Hepatocyte (in vitro differentiated cells): ENCODE measurements around the gene CLTA. TPM values are rescaled to one million over a fixed set of nuclear protein-coding genes. Genes with fewer than 3 reads are reported as not detected.
"Not testable (repeated sequence)": the region's sequence is repeated elsewhere in the genome, so short reads cannot be mapped to it uniquely, and the experiment has no call there.

Experiments
- DNase-seq: peaks from one replicate; pipeline ENCODE4 v3.0.0-alpha.2; 2016; ENCODE audit warnings: low spot score
- H2AFZ ChIP-seq: fragments of 200-600 bp; sonication (generic); 2 replicates; pipeline ENCODE4 v1.6.0; 2016; ENCODE audit warnings: antibody characterized with exemption, mild to moderate bottlenecking
- H3K27ac ChIP-seq: fragments of 200-600 bp; sonication (generic); 2 replicates; pipeline ENCODE4 v1.5.1; 2016; ENCODE audit warnings: mild to moderate bottlenecking
- H3K27me3 ChIP-seq: fragments of 200-600 bp; sonication (generic); 2 replicates; pipeline ENCODE4 v1.6.1; 2016
- H3K36me3 ChIP-seq: fragments of 200-600 bp; sonication (generic); replicated peaks from 2 replicates; pipeline ENCODE4 v1.5.1; 2016; ENCODE audit warnings: low read depth; ENCODE audit not compliant: insufficient read depth
- H3K4me1 ChIP-seq: fragments of 200-600 bp; sonication (generic); 2 replicates; pipeline ENCODE4 v1.5.1; 2016; ENCODE audit warnings: mild to moderate bottlenecking, moderate library complexity; ENCODE audit not compliant: insufficient read depth
- H3K4me2 ChIP-seq: fragments of 200-600 bp; sonication (generic); 2 replicates; pipeline ENCODE4 v1.6.0; 2016
- H3K4me3 ChIP-seq: fragments of 200-600 bp; sonication (generic); 2 replicates; pipeline ENCODE4 v1.5.1; 2016; ENCODE audit warnings: mild to moderate bottlenecking
- H3K79me2 ChIP-seq: fragments of 200-600 bp; sonication (generic); 2 replicates; pipeline ENCODE4 v1.6.0; 2017; ENCODE audit warnings: mild to moderate bottlenecking
- H3K9me2 ChIP-seq: fragments of 200-600 bp; sonication (generic); replicated peaks from 2 replicates; pipeline ENCODE4 v1.6.0; 2017; ENCODE audit warnings: mild to moderate bottlenecking; ENCODE audit not compliant: insufficient read depth
- H3K9me3 ChIP-seq: fragments of 200-600 bp; sonication (generic); 2 replicates; pipeline ENCODE4 v1.5.1; 2016; ENCODE audit warnings: low read depth, mild to moderate bottlenecking
- H4K20me1 ChIP-seq: fragments of 200-600 bp; sonication (generic); 2 replicates; pipeline ENCODE4 v1.6.0; 2016; ENCODE audit warnings: mild to moderate bottlenecking; ENCODE audit not compliant: insufficient read depth, poor library complexity, severe bottlenecking
- CTCF ChIP-seq: fragments of 200-600 bp; sonication (generic); IDR thresholded peaks from 2 replicates; pipeline ENCODE4 v1.5.1; 2016; ENCODE audit warnings: antibody characterized with exemption, mild to moderate bottlenecking; ENCODE audit not compliant: poor library complexity
- EZH2 ChIP-seq: fragments of 200-600 bp; sonication (generic); IDR thresholded peaks from 2 replicates; pipeline ENCODE4 v1.6.1; 2016; ENCODE audit warnings: antibody characterized with exemption, mild to moderate bottlenecking, borderline replicate concordance
- EZH2phosphoT487 ChIP-seq: fragments of 200-600 bp; sonication (generic); IDR thresholded peaks from one replicate; pipeline ENCODE4 v1.6.1; 2018; ENCODE audit warnings: antibody characterized with exemption, mild to moderate bottlenecking, low read depth, moderate library complexity; ENCODE audit not compliant: unreplicated experiment, severe bottlenecking
- WGBS: methylation state at CpG from one replicate; pipeline ENCODE4 v1.1.6; 2016; ENCODE audit warnings: low lambda C conversion rate; ENCODE audit errors: missing lambda C conversion rate; 5-methylcytosine and 5-hydroxymethylcytosine counted together
- polyA plus RNA-seq: library from polyadenylated mRNA; unstranded; fragments of >200 nt; fragmentation: Nextera tagmentation; extraction: Ambion mirVana; gene quantifications from 2 replicates; pipeline ENCODE4 v1.2.1, GENCODE V29; 2016
- total RNA-seq: library from RNA; depleted of rRNA; stranded (reverse); fragments of >200 nt; gene quantifications from 2 replicates; pipeline ENCODE4 v1.2.3, GENCODE V29; 2014

The CLTA gene
- total and polyA plus RNA-seq, 2 experiments from 2014 or later, result 283 to 317 TPM

- 90% methylated on average over 6 of the region's 6 CpGs for WGBS
- no peak overlapping the region for H3K4me3 ChIP-seq
- H3K79me2 ChIP-seq, result no peaks in the 10 kb centered on the region
- no peaks in the 10 kb centered on the region for H4K20me1 ChIP-seq
- H2AFZ ChIP-seq, result no peak overlapping the region
- H3K27me3 ChIP-seq, result no peaks in the 10 kb centered on the region
- no peak overlapping the region for H3K27ac ChIP-seq
- TF ChIP-seq CTCF (no peak), EZH2phosphoT487 (no peak)
- no peaks in the 10 kb centered on the region for H3K9me2 ChIP-seq
- H3K36me3 ChIP-seq, result no peaks in the 10 kb centered on the region
- no peak for DNase-seq
- H3K4me1 ChIP-seq, result no peaks in the 10 kb centered on the region
- H3K4me2 ChIP-seq, result no peak overlapping the region
- no peaks in the 10 kb centered on the region for H3K9me3 ChIP-seq
Measured at GRCh38 chr9:36156116-36156515, 34.6 kb upstream of the CLTA start.

- no peak overlapping the region for H3K27ac ChIP-seq
- no peak overlapping the region for H3K4me3 ChIP-seq
- H3K27me3 ChIP-seq, result no peaks in the 10 kb centered on the region
- no peaks in the 10 kb centered on the region for H3K79me2 ChIP-seq
- H3K4me2 ChIP-seq, result no peak overlapping the region
- H4K20me1 ChIP-seq, result no peaks in the 10 kb centered on the region
- H3K4me1 ChIP-seq, result peaks cover 9% of the 10 kb centered on the region
- no peaks in the 10 kb centered on the region for H3K9me2 ChIP-seq
- H2AFZ ChIP-seq, result no peak overlapping the region
- TF ChIP-seq EZH2, result no peak
- no peak for TF ChIP-seq EZH2phosphoT487
- 95% methylated on average over 2 of the region's 2 CpGs for WGBS
- H3K9me3 ChIP-seq, result no peaks in the 10 kb centered on the region
- DNase-seq, result no peak
- H3K36me3 ChIP-seq, result no peaks in the 10 kb centered on the region
Measured at GRCh38 chr9:36158122-36158521, 32.6 kb upstream of the CLTA start.

- no peak overlapping the region for H2AFZ ChIP-seq
- no peak overlapping the region for H3K27ac ChIP-seq
- no peaks in the 10 kb centered on the region for H4K20me1 ChIP-seq
- peaks cover 17% of the 10 kb centered on the region for H3K4me1 ChIP-seq
- no peaks in the 10 kb centered on the region for H3K36me3 ChIP-seq
- H3K27me3 ChIP-seq, result no peaks in the 10 kb centered on the region
- no peaks in the 10 kb centered on the region for H3K79me2 ChIP-seq
- no peak overlapping the region for H3K4me2 ChIP-seq
- DNase-seq, result no peak
- H3K9me2 ChIP-seq, result no peaks in the 10 kb centered on the region
- WGBS, result 96% methylated on average over 7 of the region's 7 CpGs
- TF ChIP-seq EZH2phosphoT487, result no peak
- no peak for TF ChIP-seq CTCF
- no peak for TF ChIP-seq EZH2
- no peaks in the 10 kb centered on the region for H3K9me3 ChIP-seq
- no peak overlapping the region for H3K4me3 ChIP-seq
Measured at GRCh38 chr9:36158917-36159316, 31.8 kb upstream of the CLTA start.

GRCh38 chr9:36159509-36159908 lies 31.2 kb upstream of the CLTA start:
- H3K4me3 ChIP-seq, H3K27ac ChIP-seq, H4K20me1 ChIP-seq, H3K27me3 ChIP-seq, H3K79me2 ChIP-seq, H3K36me3 ChIP-seq, H3K9me3 ChIP-seq, H2AFZ ChIP-seq, DNase-seq, H3K9me2 ChIP-seq, H3K4me2 ChIP-seq: not testable (repeated sequence)
- H3K4me1 ChIP-seq, result peaks cover 17% of the 10 kb centered on the region
- 98% methylated on average over 4 of the region's 4 CpGs for WGBS

GRCh38 chr9:36160126-36160525 lies 30.6 kb upstream of the CLTA start:
- H3K36me3 ChIP-seq, H3K4me2 ChIP-seq, H3K4me3 ChIP-seq, H4K20me1 ChIP-seq, H3K27ac ChIP-seq, H3K79me2 ChIP-seq, H3K9me3 ChIP-seq, DNase-seq, H3K27me3 ChIP-seq, H2AFZ ChIP-seq, H3K9me2 ChIP-seq: not testable (repeated sequence)
- H3K4me1 ChIP-seq, result peaks cover 17% of the 10 kb centered on the region
- WGBS, result 84% methylated on average over 11 of the region's 11 CpGs
